HG03159 (cell line): ENCODE results near the gene FHDC1.

ENCODE experiments used
- ATAC-seq: cut with Tn5 transposase; IDR thresholded peaks from one replicate; pipeline ENCODE4 v1.9.1; 2021; ENCODE audit warnings: mild to moderate bottlenecking, moderate library complexity; ENCODE audit not compliant: unreplicated experiment

Gene FHDC1

DNA sequence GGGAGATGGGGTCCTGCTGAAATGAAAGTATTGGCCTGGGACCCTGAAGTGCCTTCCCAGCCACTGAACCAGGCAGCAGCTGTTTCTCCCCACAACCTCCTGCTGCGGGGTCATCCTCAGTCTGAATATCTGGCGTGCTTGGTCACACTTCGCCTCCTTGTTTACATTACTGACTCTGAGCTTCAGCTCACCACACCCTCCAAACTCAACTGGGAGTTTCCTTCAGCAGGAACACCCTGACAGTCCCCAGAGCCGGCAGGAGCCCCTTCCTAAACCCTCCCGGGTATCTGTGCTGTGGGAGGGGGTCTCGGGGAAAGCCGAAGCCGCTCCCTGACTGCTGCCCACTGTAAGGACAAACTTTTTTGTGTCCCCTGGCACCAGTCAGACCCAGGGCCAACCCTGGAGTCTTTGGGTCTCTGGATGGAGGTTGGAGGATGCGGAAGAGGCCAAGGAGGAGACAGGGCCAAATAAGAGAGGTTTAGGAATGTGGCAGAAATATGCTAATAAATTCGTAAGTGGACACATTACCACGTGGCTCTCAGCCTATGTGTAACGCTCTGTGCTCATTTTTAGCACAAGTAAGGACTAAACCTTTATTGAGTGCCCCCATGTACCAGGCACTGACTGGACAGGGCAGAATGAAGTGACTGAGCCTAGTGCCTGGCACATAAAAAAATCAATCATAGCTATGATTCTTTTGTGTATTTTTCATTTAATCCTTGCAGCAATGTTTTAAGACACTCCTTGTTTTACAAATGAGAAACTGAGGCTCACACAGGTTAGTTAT lies 20.7 kb downstream of the FHDC1 start:
- ATAC-seq: no peak

DNA sequence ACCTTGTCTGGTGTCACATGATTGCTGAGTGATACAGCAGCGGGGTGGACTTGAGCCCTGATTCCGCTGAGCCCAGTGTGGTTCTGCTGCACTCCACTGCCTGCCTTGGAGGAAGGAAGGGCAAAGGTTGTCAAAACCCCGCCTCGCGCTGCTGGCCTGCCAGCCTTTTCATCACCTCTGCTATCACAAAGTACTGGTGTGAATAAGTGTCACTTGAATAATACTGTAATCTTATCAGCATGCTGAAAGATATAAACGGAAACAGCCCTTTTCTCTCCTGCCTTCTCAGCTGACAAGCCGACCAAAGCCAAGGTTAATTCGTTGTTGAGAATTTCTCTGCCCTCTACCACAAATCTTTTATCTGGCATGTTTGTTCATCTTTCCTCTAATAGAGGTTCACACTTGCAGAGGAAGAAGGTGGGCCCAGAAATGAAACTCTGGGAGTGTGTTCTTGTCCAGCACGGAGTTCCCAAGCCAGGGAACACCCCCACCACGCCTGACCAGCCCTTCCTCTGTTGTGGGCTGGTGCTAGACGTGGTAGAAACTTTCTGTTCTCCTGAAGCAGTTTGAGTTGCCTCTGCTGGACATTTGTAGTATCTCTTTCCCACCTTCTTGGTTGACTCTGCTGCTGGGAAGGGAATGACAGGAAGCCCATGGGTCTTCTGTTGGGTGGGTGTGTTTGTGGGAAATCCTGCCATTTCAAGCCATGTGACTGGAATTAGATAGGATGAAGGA lies 21.5 kb downstream of the FHDC1 start:
- no peak for ATAC-seq

DNA sequence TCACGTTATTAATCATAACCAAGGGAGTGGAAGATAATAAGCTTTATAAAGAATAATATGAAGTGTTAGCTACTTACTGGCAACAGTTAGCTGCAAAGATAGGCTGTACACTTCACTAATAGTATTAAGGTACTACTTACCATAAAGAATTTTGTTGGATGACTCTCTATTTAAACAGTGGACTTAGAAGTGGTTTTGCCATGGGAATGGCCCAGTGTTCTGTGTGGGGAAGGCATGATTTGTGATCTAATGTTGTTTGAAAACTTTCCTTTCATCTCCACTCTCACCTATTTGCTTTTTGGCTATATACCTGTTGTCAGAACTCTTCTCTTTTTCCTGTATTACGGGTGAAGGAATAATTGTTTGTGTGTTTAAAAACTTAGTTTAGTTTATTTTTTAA lies 23.0 kb downstream of the FHDC1 start:
- no peak for ATAC-seq

GRCh38 chr4:152960082-152960481 lies 24.0 kb downstream of the FHDC1 start:
- no peak for ATAC-seq

DNA sequence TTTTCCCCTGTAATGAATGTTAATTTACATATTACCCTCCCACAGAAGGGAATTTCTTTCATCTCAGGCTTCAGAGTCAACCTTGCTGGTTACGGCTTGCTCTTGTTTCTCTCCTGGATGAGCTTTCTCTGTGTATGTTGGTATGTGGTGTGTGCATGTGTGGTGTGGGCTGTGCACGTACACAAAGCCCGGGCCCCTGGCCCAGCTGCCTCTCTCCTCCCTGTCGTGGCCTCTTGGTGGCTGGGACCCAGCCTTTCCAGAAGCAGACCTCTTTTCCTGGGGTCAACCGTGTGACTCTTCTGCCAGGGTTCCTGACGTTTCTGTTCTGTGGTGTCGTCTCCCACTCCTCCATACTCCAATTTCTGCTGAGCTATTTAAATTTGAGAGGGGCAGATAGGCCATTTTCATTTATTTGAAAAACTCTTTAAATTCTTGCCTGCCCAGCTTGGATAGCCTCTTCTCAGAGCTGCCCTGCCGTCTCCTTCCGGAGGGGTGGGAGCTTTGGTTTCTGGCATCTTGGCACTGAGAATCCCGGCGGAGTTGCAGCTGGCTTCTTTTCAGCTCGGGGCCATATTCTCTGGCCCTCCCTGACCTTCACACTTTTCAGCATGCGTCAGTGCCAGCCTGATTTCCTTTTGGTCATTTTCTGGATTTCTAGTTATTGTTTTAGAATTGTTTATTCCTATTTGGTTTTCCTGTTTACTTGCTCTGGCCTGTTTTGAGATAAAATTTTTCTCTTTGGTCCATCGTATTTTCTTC lies 25.1 kb downstream of the FHDC1 start:
- no peak for ATAC-seq

DNA sequence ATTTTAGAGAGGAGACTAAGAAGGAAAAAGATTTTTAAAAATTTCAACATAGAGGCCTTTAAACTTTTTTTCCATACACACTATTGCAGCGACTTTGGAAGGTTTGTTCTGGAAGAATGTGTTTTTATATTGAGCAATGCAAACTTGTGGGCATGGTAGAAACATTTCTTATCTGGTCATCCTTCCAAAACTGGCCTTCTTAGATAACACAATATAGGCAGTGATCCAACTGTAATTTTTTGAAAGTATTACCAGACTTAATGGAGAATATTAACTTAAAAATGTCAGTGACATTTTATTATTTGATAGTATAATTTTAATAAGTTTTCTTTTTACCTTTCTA lies 25.6 kb downstream of the FHDC1 start:
- ATAC-seq: no peak

GRCh38 chr4:152962150-152962549 lies 26.0 kb downstream of the FHDC1 start:
- ATAC-seq: no peak

GRCh38 chr4:152964335-152964734 lies 28.2 kb downstream of the FHDC1 start:
- ATAC-seq: no peak

DNA sequence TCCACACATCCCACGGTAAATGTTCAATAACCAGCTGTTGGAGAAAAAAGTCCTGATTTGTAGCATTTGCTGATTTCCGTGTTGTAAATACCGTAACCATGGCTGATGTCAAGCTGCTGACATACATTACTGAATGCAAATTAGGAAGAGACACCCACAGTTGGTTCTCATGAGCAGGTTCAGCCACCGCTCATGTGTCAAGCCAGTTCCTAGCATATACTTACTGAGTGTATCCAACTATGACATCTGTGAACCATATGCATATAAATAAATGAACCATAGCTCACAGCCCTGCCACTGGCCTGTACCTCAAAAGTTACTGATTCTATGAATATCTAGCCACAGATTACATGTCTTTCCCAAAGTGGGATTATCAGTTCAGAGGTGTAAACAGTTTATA lies 29.5 kb downstream of the FHDC1 start:
- ATAC-seq: peak; percentile 77

GRCh38 chr4:152967907-152968306 lies 31.8 kb downstream of the FHDC1 start:
- ATAC-seq: no peak

GRCh38 chr4:152968806-152969394 lies 32.8 kb downstream of the FHDC1 start:
- no peak for ATAC-seq

DNA sequence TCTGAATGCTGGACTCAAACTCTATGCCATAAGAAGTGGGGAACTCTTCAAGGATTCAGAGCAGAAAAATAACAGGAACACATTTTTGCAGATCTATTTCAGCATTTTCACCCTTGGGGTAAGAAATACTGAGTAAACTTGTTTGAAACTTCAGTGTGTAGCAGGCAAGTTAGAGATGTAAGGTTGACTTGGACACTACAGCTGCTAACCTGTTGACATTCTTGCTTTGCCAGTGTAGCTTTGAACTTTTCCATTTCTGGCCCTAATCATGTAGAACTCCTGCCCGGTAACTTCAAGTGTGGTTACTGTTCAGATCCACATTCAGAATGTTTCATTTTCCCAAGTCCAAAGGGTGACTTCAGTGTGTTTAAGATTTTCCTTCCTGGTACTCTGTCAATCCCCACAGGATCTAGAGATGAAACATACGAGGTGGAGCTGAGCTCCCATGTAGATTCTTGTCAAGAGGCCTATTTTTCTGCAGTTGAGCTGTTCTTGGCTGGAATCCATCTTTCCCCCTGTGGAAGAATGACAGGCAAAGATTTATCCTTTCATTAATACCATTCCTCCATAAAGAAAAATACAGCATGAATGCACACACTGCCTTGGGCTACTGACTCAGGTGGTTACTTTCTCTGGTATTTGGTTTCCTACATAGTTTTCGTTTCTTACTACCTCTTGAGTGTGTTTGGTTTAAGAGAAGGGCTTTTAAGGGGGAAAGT lies 34.1 kb downstream of the FHDC1 start:
- no peak for ATAC-seq

DNA sequence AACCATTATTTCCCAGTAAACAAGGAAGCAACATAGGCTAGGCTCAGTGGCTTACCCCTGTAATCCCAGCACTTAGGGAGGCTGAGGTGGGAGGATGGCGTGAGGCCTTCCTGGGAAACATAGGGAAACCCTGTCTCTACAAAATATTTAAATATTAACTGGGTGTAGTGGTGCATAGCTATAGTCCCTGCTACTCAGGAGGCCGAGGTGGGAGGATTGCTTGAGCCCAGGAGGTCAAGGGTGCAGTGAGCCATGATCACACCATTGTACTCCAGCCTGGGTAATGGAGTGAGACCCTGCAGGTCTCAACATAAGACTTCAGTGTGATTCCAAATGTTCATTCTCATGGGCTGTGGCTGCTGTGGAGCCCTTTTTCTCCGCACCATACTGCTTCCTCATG lies 34.9 kb downstream of the FHDC1 start:
- no peak for ATAC-seq

DNA sequence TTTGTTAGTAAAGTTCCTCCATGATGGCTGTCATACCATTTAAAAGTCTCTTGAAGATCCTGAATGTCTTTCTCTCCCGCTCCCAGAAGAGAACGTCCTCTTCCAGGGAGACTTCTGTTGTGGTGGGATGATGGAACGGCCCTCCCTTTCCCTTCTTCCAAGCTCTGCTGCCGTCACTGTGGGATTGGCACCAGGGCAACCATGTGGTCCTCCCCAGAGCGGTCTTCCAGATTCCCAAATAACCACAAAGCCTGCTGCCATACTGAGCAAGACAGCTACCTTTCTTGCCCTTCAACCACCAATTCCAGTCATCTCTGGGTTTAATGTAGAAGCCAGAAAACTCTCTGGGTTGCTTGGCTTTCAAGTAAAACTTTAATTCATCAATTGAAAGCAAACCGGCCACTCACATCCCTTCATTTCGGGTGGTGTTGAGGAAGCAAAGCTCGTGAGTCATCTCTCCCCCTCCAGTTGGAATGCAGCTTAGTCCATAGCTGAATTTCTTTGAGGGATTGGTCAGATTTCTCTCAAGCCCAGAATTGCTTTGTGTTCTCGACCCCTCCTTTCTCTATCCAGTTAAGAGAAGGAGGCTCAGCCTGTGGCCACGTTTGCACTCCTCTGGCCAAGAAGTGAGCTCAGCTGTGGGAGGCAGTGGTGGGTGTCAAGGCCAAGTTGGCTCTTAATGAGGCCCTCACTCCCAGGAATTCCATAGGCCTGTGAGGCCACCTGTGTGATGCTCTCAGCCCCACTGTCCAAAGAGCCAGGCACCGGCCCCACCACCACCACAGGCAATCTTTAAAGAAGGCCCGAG lies 36.9 kb downstream of the FHDC1 start:
- no peak for ATAC-seq

DNA sequence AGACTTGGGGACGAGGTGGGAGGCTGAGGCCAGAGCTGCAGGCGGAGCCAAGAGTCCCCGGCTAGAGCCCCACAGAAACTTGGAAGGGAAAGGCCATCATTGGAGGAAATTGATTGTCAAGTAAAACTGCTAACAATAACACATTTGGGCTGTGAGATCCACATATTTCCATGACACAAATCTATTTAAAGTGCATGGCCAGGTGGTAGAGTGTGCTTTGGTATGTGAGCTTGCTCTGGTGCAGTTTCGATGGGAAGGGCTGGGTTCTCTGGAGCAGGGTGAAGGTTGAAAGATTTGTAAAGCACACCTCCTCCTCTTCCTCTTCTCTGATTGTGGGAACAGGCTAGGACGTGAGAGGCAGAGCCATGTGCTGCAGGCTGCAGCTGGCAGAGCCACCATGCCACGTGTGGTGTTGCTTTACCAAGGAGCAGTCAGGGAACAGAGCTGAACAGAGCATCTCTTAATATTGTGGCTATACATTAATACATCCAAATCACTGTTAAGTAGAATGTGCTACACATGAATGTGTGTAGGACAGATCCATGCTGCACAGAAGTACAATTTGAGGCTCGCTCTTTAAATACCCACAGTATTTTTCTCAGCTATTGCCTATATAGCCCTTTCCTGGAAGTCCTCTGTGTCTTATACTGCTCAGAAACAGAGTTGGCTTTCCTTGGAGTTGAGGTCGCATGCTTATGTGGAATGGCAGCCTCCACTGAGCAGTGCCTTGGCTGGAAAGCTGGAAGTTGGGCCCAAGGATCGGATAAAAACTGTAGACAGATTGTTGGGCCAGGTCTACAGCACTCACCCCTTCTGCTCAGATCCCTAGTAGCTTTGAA lies 37.7 kb downstream of the FHDC1 start:
- ATAC-seq: no peak

- ATAC-seq: no peak
Observed at GRCh38 chr4:152974468-152975379, 38.6 kb downstream of the FHDC1 start.

- no peak for ATAC-seq
Observed at GRCh38 chr4:152975380-152976211, 39.5 kb downstream of the FHDC1 start.
